Measurements from ENCODE around the gene OCRL. TPM values are rescaled to one million over a fixed set of nuclear protein-coding genes. Genes with fewer than 3 reads are reported as not detected.

The OCRL gene
- total and polyA plus RNA-seq, 2 experiments from 2014 or later, result 3.9 to 16.5 TPM

- H3K9me3 Mint-ChIP-seq, result no peaks in the 10 kb centered on the region
- no peak overlapping the region for H3K4me3 ChIP-seq
- H3K4me1 ChIP-seq (ENCODE audit: insufficient read depth), result no peaks in the 10 kb centered on the region
- H3K36me3 Mint-ChIP-seq (ENCODE audit: low read depth), result peaks cover 26% of the 10 kb centered on the region
- no peak overlapping the region for H3K4me2 ChIP-seq
- H4K20me1 ChIP-seq (replicated peaks; ENCODE audit: insufficient read depth), result no peaks in the 10 kb centered on the region
- no peaks in the 10 kb centered on the region for H3K36me3 ChIP-seq (ENCODE audit: insufficient read depth)
- no peak overlapping the region for H2AFZ ChIP-seq
- no peaks in the 10 kb centered on the region for H3K27me3 Mint-ChIP-seq (ENCODE audit: insufficient read depth, low read depth, poor library complexity)
- no peak overlapping the region for H3K4me3 Mint-ChIP-seq
- ATAC-seq (no peak), DNase-seq (ENCODE audit: low spot score) (no peak)
- no peaks in the 10 kb centered on the region for H3F3A ChIP-seq (replicated peaks; ENCODE audit: low read depth)
- H3K27ac Mint-ChIP-seq, result no peak overlapping the region
- no peak overlapping the region for H3K27ac ChIP-seq (ENCODE audit: low read depth)
- H3K9me2 ChIP-seq (ENCODE audit: insufficient read depth), result no peaks in the 10 kb centered on the region
- TF ChIP-seq NANOG (IDR thresholded peaks at IDR 0.05; ENCODE audit: borderline replicate concordance), result no peak
- TF ChIP-seq ETS1 (IDR thresholded peaks at IDR 0.05), result no peak
- TF ChIP-seq STAT1 (IDR thresholded peaks at IDR 0.05; ENCODE audit: unreplicated experiment), result no peak
- no peak for TF ChIP-seq ZNF462 (CRISPR knock-in tag; IDR thresholded peaks at IDR 0.05)
- TF ChIP-seq JUNB (IDR thresholded peaks at IDR 0.05; ENCODE audit: unreplicated experiment), result no peak
- no peak for TF ChIP-seq ZNF331 (CRISPR knock-in tag; IDR thresholded peaks at IDR 0.05; ENCODE audit: low read depth)
- no peak for TF ChIP-seq CREB1 (CRISPR knock-in tag; IDR thresholded peaks at IDR 0.05; ENCODE audit: low read depth)
- TF ChIP-seq POLR2AphosphoS5 (IDR thresholded peaks at IDR 0.05; ENCODE audit: low read depth), result no peak
- TF ChIP-seq EZH2 (IDR thresholded peaks at IDR 0.05; ENCODE audit: low read depth, unreplicated experiment), result no peak
- TF ChIP-seq REST (IDR thresholded peaks at IDR 0.05; ENCODE audit: unreplicated experiment), result no peak
- TF ChIP-seq EZH2phosphoT487 (IDR thresholded peaks at IDR 0.05; ENCODE audit: unreplicated experiment), result no peak
- TF ChIP-seq CTCF (conservative IDR thresholded peaks at IDR 0.05; ENCODE audit: low read depth in 2 of 2), result no peak
- no peak for TF ChIP-seq ZNF114 (CRISPR knock-in tag; IDR thresholded peaks at IDR 0.05)
- no peaks in the 10 kb centered on the region for H3K4me1 Mint-ChIP-seq
- no peaks in the 10 kb centered on the region for H3K79me2 ChIP-seq (replicated peaks; ENCODE audit: insufficient read depth)
- H3K27me3 ChIP-seq (ENCODE audit: insufficient read depth), result no peaks in the 10 kb centered on the region
Measured at GRCh38 chrX:129585167-129585566, 45.1 kb downstream of the OCRL start.
